ENCODE measurements around the gene ICOSLG. TPM values are rescaled to one million over a fixed set of nuclear protein-coding genes. Genes with fewer than 3 reads are reported as not detected.
"Not testable (repeated sequence)": the region's sequence is repeated elsewhere in the genome, so short reads cannot be mapped to it uniquely, and the experiment has no call there.

Gene ICOSLG
- total RNA-seq, 2 donors from 2014 or later, result 5.3 to 5.8 TPM

GRCh38 chr21:44190349-44191271 lies 50.1 kb downstream of the ICOSLG start:
- H3K4me1 ChIP-seq (ENCODE audit: control insufficient read depth, insufficient read depth, low read length); H3K4me1 Mint-ChIP-seq: not testable (repeated sequence)

GRCh38 chr21:44184862-44185261 lies 55.9 kb downstream of the ICOSLG start:
- H3K4me1 Mint-ChIP-seq; H3K9me3 ChIP-seq (ENCODE audit: control insufficient read depth, low read length); H3K4me3 Mint-ChIP-seq; H3K27ac Mint-ChIP-seq; H3K4me1 ChIP-seq (ENCODE audit: control insufficient read depth, insufficient read depth, low read length); H3K27me3 Mint-ChIP-seq (ENCODE audit: insufficient read depth); DNase-seq; H3K36me3 Mint-ChIP-seq (ENCODE audit: low read depth); H3K9me3 Mint-ChIP-seq; H3K27me3 ChIP-seq (ENCODE audit: control insufficient read depth, insufficient read depth, low read length, poor library complexity, severe bottlenecking); H3K36me3 ChIP-seq (ENCODE audit: control insufficient read depth, insufficient read depth, low read length); H3K4me3 ChIP-seq (ENCODE audit: low read length); H3K9ac ChIP-seq (ENCODE audit: extremely low read depth, low read length, poor library complexity, severe bottlenecking); H3K27ac ChIP-seq (ENCODE audit: low read depth, low read length): not testable (repeated sequence)
- no CpG with 5 or more reads among the region's 7 CpGs for WGBS, 2 experiments (ENCODE audit: insufficient coverage in 1 of 2, insufficient read length in 1 of 2)

More at GRCh38 chr21:44190349-44191271, 50.1 kb downstream of the ICOSLG start:
- not testable (repeated sequence) for H3K4me3 Mint-ChIP-seq; H3K27ac ChIP-seq (ENCODE audit: low read depth, low read length); H3K36me3 Mint-ChIP-seq (ENCODE audit: low read depth); H3K9ac ChIP-seq (ENCODE audit: extremely low read depth, low read length, poor library complexity, severe bottlenecking); H3K36me3 ChIP-seq (ENCODE audit: control insufficient read depth, insufficient read depth, low read length); H3K27me3 ChIP-seq (ENCODE audit: control insufficient read depth, insufficient read depth, low read length, poor library complexity, severe bottlenecking); DNase-seq; H3K9me3 Mint-ChIP-seq; H3K9me3 ChIP-seq (ENCODE audit: control insufficient read depth, low read length); H3K4me3 ChIP-seq (ENCODE audit: low read length); H3K27ac Mint-ChIP-seq; H3K27me3 Mint-ChIP-seq (ENCODE audit: insufficient read depth)
- no CpG with 5 or more reads among the region's 12 CpGs for WGBS, 2 experiments (ENCODE audit: insufficient coverage in 1 of 2, insufficient read length in 1 of 2)

DNA sequence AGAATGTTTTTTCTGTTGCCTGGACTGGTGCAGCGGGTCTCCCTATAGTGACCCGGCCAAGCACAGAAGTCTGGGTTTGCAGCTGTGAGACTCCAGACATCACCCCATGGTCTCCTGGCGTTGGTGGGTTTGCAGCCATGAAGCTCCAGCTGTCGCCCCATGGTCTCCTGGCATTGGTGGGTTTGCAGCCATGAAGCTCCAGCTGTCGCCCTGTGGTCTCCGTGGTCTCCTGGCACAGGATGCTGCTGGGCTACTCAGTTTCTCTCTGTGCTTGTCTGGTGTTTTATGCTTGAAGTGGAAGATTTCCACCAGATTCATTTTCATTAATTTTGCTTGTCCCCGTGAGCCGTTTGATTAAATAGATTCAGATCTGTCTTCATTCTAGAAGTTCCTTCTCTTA lies 58.5 kb downstream of the ICOSLG start:
- not testable (repeated sequence) for H3K4me3 ChIP-seq (ENCODE audit: low read length); H3K27ac ChIP-seq (ENCODE audit: low read depth, low read length); H3K4me1 ChIP-seq (ENCODE audit: control insufficient read depth, insufficient read depth, low read length); H3K9ac ChIP-seq (ENCODE audit: extremely low read depth, low read length, poor library complexity, severe bottlenecking); H3K4me3 Mint-ChIP-seq; H3K36me3 Mint-ChIP-seq (ENCODE audit: low read depth); H3K27me3 ChIP-seq (ENCODE audit: control insufficient read depth, insufficient read depth, low read length, poor library complexity, severe bottlenecking); H3K9me3 Mint-ChIP-seq; H3K27me3 Mint-ChIP-seq (ENCODE audit: insufficient read depth); H3K4me1 Mint-ChIP-seq; H3K36me3 ChIP-seq (ENCODE audit: control insufficient read depth, insufficient read depth, low read length); H3K9me3 ChIP-seq (ENCODE audit: control insufficient read depth, low read length); H3K27ac Mint-ChIP-seq; DNase-seq
- WGBS, 2 experiments (ENCODE audit: insufficient coverage in 1 of 2, insufficient read length in 1 of 2), result no CpG with 5 or more reads among the region's 8 CpGs

GRCh38 chr21:44181506-44181905 lies 59.2 kb downstream of the ICOSLG start:
- not testable (repeated sequence) for DNase-seq; H3K27me3 ChIP-seq (ENCODE audit: control insufficient read depth, insufficient read depth, low read length, poor library complexity, severe bottlenecking); H3K27ac ChIP-seq (ENCODE audit: low read depth, low read length); H3K36me3 ChIP-seq (ENCODE audit: control insufficient read depth, insufficient read depth, low read length); H3K27me3 Mint-ChIP-seq (ENCODE audit: insufficient read depth); H3K9me3 ChIP-seq (ENCODE audit: control insufficient read depth, low read length); H3K4me3 Mint-ChIP-seq; H3K36me3 Mint-ChIP-seq (ENCODE audit: low read depth); H3K4me1 ChIP-seq (ENCODE audit: control insufficient read depth, insufficient read depth, low read length); H3K4me1 Mint-ChIP-seq; H3K9ac ChIP-seq (ENCODE audit: extremely low read depth, low read length, poor library complexity, severe bottlenecking); H3K9me3 Mint-ChIP-seq; H3K4me3 ChIP-seq (ENCODE audit: low read length); H3K27ac Mint-ChIP-seq
- no CpG with 5 or more reads among the region's 4 CpGs for WGBS, 2 experiments (ENCODE audit: insufficient coverage in 1 of 2, insufficient read length in 1 of 2)

GRCh38 chr21:44176127-44176526 lies 64.6 kb downstream of the ICOSLG start:
- H3K36me3 ChIP-seq (ENCODE audit: control insufficient read depth, insufficient read depth, low read length); H3K9ac ChIP-seq (ENCODE audit: extremely low read depth, low read length, poor library complexity, severe bottlenecking): not testable (repeated sequence)

GRCh38 chr21:44175189-44175588 lies 65.6 kb downstream of the ICOSLG start:
- WGBS, 2 experiments (ENCODE audit: insufficient coverage in 1 of 2, insufficient read length in 1 of 2), result no CpG with 5 or more reads among the region's 17 CpGs
- H3K4me1 Mint-ChIP-seq; DNase-seq; H3K27ac ChIP-seq (ENCODE audit: low read depth, low read length); H3K27me3 Mint-ChIP-seq (ENCODE audit: insufficient read depth); H3K27me3 ChIP-seq (ENCODE audit: control insufficient read depth, insufficient read depth, low read length, poor library complexity, severe bottlenecking); H3K4me1 ChIP-seq (ENCODE audit: control insufficient read depth, insufficient read depth, low read length); H3K9ac ChIP-seq (ENCODE audit: extremely low read depth, low read length, poor library complexity, severe bottlenecking); H3K9me3 ChIP-seq (ENCODE audit: control insufficient read depth, low read length); H3K27ac Mint-ChIP-seq; H3K9me3 Mint-ChIP-seq; H3K4me3 ChIP-seq (ENCODE audit: low read length); H3K4me3 Mint-ChIP-seq; H3K36me3 Mint-ChIP-seq (ENCODE audit: low read depth); H3K36me3 ChIP-seq (ENCODE audit: control insufficient read depth, insufficient read depth, low read length): not testable (repeated sequence)

More at GRCh38 chr21:44176127-44176526, 64.6 kb downstream of the ICOSLG start:
- H3K27ac Mint-ChIP-seq; H3K27ac ChIP-seq (ENCODE audit: low read depth, low read length); H3K9me3 Mint-ChIP-seq; H3K27me3 ChIP-seq (ENCODE audit: control insufficient read depth, insufficient read depth, low read length, poor library complexity, severe bottlenecking); DNase-seq; H3K9me3 ChIP-seq (ENCODE audit: control insufficient read depth, low read length); H3K4me3 Mint-ChIP-seq; H3K4me3 ChIP-seq (ENCODE audit: low read length); H3K36me3 Mint-ChIP-seq (ENCODE audit: low read depth); H3K4me1 Mint-ChIP-seq; H3K4me1 ChIP-seq (ENCODE audit: control insufficient read depth, insufficient read depth, low read length); H3K27me3 Mint-ChIP-seq (ENCODE audit: insufficient read depth): not testable (repeated sequence)
- WGBS, 2 experiments (ENCODE audit: insufficient coverage in 1 of 2, insufficient read length in 1 of 2), result no CpG with 5 or more reads among the region's 14 CpGs

Measured in endodermal cell (in vitro differentiated cells).